Activated T-cell treated with anti-CD3 and anti-CD28 coated beads, Interleukin-2, amount 50 U/mL, for 72 hours (primary cell): ENCODE results near the gene CRABP1. TPM values are rescaled to one million over a fixed set of nuclear protein-coding genes. Genes with fewer than 3 reads are reported as not detected.

ENCODE experiments used
- ATAC-seq, 2 donors: fragments of 150-1000 bp; cut with Tn5 transposase; replicated peaks in 1 of 2; 2 replicates each; pipeline ENCODE4 v1.10.0; 2021; ENCODE audit warnings: moderate library complexity in 2 of 2, mild to moderate bottlenecking in 1 of 2
- DNase-seq, 2 donors: peaks; one replicate each; pipeline ENCODE4 v3.0.0; 2021 to 2022; ENCODE audit warnings: mixed read lengths in 1 of 2
- H3K27ac Mint-ChIP-seq: one replicate; pipeline ENCODE4 v1.8.0; 2022; ENCODE audit warnings: mild to moderate bottlenecking, moderate library complexity, mixed read lengths
- H3K27me3 Mint-ChIP-seq: one replicate; pipeline ENCODE4 v1.8.0; 2022; ENCODE audit warnings: low read depth, mixed read lengths
- H3K36me3 Mint-ChIP-seq, 2 donors: one replicate each; pipeline ENCODE4 v1.8.0; 2022; ENCODE audit warnings: mixed read lengths in 2 of 2, mild to moderate bottlenecking in 1 of 2; ENCODE audit not compliant: insufficient read depth in 2 of 2
- H3K4me1 Mint-ChIP-seq: one replicate; pipeline ENCODE4 v1.8.0; 2022; ENCODE audit warnings: low read depth, mixed read lengths
- H3K4me3 Mint-ChIP-seq, 2 donors: one replicate each; pipeline ENCODE4 v1.8.0; 2022; ENCODE audit warnings: mild to moderate bottlenecking in 2 of 2, mixed read lengths in 2 of 2, moderate library complexity in 2 of 2
- H3K9me3 Mint-ChIP-seq, 2 donors: one replicate each; pipeline ENCODE4 v1.8.0; 2022; ENCODE audit warnings: mixed read lengths in 2 of 2
- total RNA-seq, 2 donors: library from RNA; stranded (reverse); gene quantifications; one replicate each; pipeline ENCODE4 v1.2.3, GENCODE V29; 2022

Gene CRABP1
- total RNA-seq, 2 donors from 2014 or later: 0.65 TPM; not detected in 1

DNA sequence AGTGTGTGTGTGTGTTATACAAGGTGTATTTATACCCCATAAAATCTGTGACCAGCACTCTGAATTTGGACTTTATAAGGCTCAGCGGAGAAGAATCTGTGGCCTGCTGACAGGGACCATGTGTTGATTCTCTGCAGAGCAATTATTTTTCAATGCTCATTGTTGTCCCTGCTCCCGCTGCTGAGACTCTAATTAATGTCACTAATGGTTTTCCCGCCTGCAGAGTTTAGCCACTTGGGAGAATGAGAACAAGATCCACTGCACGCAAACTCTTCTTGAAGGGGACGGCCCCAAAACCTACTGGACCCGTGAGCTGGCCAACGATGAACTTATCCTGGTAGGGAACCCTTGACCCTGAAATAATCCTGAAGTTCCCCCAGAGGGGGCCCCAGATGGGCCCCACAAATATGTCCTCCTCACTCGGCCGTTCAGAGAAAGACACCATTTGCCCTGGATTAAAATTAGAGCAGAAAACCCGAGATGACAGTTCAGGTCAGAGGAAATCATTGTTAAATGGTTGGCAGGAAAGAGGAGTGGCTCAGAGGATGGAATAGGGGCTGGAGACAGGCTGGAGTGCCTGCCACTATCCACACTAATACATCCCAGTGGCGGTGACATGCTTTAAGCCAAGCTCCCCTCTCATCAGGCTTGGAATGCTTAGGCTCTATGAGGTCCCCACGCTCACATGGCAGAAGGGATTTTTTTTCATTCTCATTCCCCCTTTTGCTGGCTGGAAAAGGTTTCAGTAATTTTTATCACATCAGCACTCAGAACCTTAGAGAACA is 3.3 kb downstream of the CRABP1 start:
- Mint-ChIP-seq H3K9me3 (no peaks in the 10 kb centered on the region), H3K4me3 (no peak overlapping the region), H3K4me1 (no peaks in the 10 kb centered on the region), H3K27me3 (peaks cover 33% of the 10 kb centered on the region), H3K36me3 (no peaks in the 10 kb centered on the region), H3K27ac (no peak overlapping the region)
- ATAC-seq: no peak
- DNase-seq: no peak

GRCh38 chr15:78345396-78346125 is 5.4 kb downstream of the CRABP1 start:
- no peak for ATAC-seq

GRCh38 chr15:78347586-78348543 is 7.7 kb downstream of the CRABP1 start:
- Mint-ChIP-seq H3K27ac (no peak overlapping the region), H3K4me3 (no peak overlapping the region), H3K4me1 (peaks cover 11% of the 10 kb centered on the region), H3K27me3 (peaks cover 6% of the 10 kb centered on the region), H3K36me3 (no peaks in the 10 kb centered on the region), H3K9me3 (no peaks in the 10 kb centered on the region)
- no peak for ATAC-seq
- no peak for DNase-seq

More at GRCh38 chr15:78345396-78346125, 5.4 kb downstream of the CRABP1 start:
- H3K27ac Mint-ChIP-seq: no peak overlapping the region
- no peaks in the 10 kb centered on the region for H3K4me1 Mint-ChIP-seq
- peaks cover 17% of the 10 kb centered on the region for H3K27me3 Mint-ChIP-seq
- H3K4me3 Mint-ChIP-seq: no peak overlapping the region
- no peak for DNase-seq
- no peaks in the 10 kb centered on the region for H3K36me3 Mint-ChIP-seq
- no peaks in the 10 kb centered on the region for H3K9me3 Mint-ChIP-seq

DNA sequence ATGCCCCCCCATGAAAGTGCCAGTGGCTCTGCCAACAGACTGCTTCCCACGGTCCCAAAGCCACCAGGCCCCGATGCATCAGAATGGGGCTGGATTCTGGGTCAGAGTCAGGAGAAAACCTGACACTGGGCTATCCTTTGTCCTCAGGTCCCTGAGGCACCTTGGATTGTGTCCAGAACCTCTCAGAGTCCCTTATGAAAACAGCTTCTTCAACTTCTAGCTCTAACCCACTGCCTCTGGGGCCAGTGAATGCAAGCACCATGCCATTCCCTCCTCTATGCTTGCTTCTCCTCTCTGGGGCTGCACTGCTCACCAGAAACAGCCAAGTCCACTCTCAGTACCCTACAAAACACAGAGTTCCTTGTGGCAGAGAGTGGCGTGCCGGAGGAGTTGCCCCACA is 9.9 kb downstream of the CRABP1 start:
- H3K4me1 Mint-ChIP-seq: peaks cover 11% of the 10 kb centered on the region
- ATAC-seq: no peak
- H3K27me3 Mint-ChIP-seq: peaks cover 12% of the 10 kb centered on the region

DNA sequence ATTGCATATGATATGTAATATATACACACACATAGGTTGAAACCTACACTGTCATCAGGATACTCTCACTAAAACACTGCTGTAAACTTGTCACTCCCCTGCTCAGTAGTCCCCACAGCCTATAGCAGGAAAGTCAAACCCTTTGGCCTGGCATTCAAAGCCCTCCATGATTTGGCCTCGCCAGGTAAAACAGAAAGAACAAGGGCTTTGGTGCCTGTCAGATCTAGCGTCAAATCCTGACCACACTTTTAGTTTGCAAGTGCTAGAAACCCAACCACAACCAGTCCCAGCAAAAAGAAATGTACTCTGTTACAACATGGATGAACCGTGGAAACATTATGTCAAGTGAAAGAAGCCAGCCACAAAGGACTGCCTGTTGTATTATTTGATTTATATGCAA is 11.4 kb downstream of the CRABP1 start:
- Mint-ChIP-seq H3K9me3 (no peaks in the 10 kb centered on the region), H3K36me3 (no peaks in the 10 kb centered on the region), H3K27me3 (peaks cover 14% of the 10 kb centered on the region), H3K27ac (no peak overlapping the region), H3K4me3 (no peak overlapping the region), H3K4me1 (peaks cover 11% of the 10 kb centered on the region)
- DNase-seq (peak; percentile 11 to 15), ATAC-seq (peak; percentile 71 to 78)

More for the DNA sequence above, 9.9 kb downstream of the CRABP1 start:
- no peak overlapping the region for H3K4me3 Mint-ChIP-seq
- no peaks in the 10 kb centered on the region for H3K9me3 Mint-ChIP-seq
- H3K27ac Mint-ChIP-seq: no peak overlapping the region
- no peaks in the 10 kb centered on the region for H3K36me3 Mint-ChIP-seq
- DNase-seq: no peak

DNA sequence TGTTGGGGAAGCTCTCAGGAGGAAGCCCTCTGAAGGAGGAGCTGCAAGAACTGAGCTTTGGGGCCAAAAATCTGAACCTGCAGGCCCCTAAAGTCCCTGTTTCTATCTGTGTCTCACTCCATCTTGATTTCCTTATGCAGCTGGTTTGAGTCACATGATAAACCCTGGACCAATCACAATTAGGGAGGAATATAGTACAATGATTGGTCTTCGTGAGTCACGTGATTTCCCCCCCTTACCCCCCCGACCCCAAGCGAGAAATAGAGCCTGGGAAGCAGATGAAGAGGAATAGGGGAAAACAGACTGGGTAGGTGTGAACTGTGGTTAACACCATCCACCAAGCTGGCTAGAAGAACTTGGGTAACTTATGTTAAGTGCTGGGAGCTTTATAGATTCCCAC is 12.9 kb downstream of the CRABP1 start:
- H3K9me3 Mint-ChIP-seq: no peaks in the 10 kb centered on the region
- no peaks in the 10 kb centered on the region for H3K36me3 Mint-ChIP-seq
- DNase-seq (no peak), ATAC-seq (no peak)
- no peak overlapping the region for H3K4me3 Mint-ChIP-seq
- H3K27me3 Mint-ChIP-seq: peaks cover 13% of the 10 kb centered on the region
- H3K4me1 Mint-ChIP-seq: peaks cover 11% of the 10 kb centered on the region
- no peak overlapping the region for H3K27ac Mint-ChIP-seq

DNA sequence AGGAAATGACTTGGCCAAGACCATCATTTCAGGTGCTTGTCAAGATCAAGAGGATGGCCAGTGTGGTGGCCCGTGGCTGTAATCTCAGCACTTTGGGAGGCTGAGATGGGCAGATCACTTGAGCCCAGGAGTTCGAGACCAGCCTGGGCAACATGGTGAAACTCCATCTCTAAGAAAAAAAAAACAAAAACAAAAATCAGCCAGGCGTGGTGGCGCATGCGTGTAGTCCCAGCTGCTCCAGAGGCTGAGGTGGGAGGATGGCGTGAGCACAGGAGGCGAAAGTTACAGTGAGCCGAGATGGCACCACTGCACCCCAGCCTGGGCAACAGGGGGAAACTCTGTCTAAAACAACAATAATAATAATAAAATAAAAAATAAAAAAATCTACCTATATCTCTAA is 15.0 kb downstream of the CRABP1 start:
- ATAC-seq: no peak
- DNase-seq: no peak
- H3K36me3 Mint-ChIP-seq: no peaks in the 10 kb centered on the region
- H3K27ac Mint-ChIP-seq: no peak overlapping the region
- no peaks in the 10 kb centered on the region for H3K9me3 Mint-ChIP-seq
- peaks cover 11% of the 10 kb centered on the region for H3K4me1 Mint-ChIP-seq
- peaks cover 9% of the 10 kb centered on the region for H3K27me3 Mint-ChIP-seq
- no peak overlapping the region for H3K4me3 Mint-ChIP-seq

- Mint-ChIP-seq H3K36me3 (no peaks in the 10 kb centered on the region), H3K27ac (no peak overlapping the region), H3K4me1 (no peaks in the 10 kb centered on the region), H3K27me3 (peaks cover 9% of the 10 kb centered on the region), H3K4me3 (no peak overlapping the region), H3K9me3 (no peaks in the 10 kb centered on the region)
- ATAC-seq (no peak), DNase-seq (no peak)
These were observed 18.1 kb downstream of the CRABP1 start for GRCh38 chr15:78358102-78358870.

GRCh38 chr15:78359041-78359808 is 19.1 kb downstream of the CRABP1 start:
- H3K27me3 Mint-ChIP-seq: peaks cover 9% of the 10 kb centered on the region
- DNase-seq: no peak
- no peak for ATAC-seq
- no peak overlapping the region for H3K27ac Mint-ChIP-seq
- no peaks in the 10 kb centered on the region for H3K9me3 Mint-ChIP-seq
- no peak overlapping the region for H3K4me3 Mint-ChIP-seq
- H3K36me3 Mint-ChIP-seq: no peaks in the 10 kb centered on the region
- no peaks in the 10 kb centered on the region for H3K4me1 Mint-ChIP-seq

DNA sequence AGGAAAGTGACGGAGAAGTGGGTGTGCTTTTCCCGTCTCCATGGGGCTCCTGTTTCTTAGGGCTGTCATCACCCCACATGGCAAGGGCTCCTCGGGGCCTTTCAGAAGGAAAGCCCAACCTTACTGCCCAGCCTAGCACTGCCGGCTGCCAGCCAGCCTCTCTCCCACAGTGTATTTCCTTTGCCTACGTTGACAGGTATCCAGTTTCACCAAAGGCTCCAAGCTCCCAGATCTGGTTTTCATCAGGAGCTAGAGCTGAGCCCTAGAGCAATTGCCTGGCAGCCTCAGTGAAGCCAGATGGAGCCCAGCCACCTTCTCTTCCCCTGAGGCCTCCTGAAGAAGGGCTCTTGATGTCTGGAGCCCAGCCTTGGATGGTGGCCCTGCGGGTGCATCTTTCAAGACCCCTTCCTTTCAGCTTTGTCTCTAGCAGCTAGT is 20.2 kb downstream of the CRABP1 start:
- Mint-ChIP-seq H3K4me3 (no peak overlapping the region), H3K36me3 (no peaks in the 10 kb centered on the region), H3K9me3 (no peaks in the 10 kb centered on the region), H3K4me1 (no peaks in the 10 kb centered on the region), H3K27ac (no peak overlapping the region), H3K27me3 (peaks cover 6% of the 10 kb centered on the region)
- no peak for ATAC-seq
- DNase-seq: no peak

DNA sequence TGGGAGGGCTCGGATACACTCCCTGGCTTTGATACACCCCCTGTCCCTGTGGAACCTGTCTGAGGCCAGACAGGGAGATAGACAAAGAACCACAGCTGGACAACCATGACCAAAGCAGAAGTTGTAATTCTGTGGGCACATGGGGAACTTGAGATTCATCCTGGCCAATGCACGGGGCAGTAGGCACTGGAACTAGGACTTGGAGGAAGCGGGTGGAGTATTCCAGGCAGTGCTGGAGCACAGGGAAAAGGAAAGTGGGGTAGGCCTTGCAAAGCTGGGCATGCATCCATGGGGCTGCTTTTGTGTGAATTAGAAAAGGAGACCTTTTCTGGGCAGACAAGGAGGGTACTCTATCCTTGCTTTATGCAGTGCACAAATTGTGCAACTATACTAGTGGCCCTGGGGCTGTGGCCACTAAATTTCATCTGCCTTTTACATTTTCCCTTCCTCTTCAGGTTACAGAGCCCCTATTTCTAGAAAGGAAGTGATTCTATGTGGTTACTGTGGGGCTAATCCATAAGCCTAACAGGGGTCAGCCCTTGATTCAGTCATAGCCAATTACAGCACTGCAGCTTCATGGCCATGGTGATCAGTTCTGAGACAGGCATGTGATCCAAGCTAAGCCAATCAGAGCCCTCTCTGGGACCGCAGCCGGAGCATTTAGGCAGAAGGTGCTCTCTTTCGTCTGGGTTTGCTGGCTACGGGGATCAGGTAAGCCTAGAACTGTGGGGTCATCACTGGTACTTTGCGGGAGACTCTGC is 21.0 kb downstream of the CRABP1 start:
- Mint-ChIP-seq H3K9me3 (no peaks in the 10 kb centered on the region), H3K4me3 (no peak overlapping the region), H3K36me3 (no peaks in the 10 kb centered on the region), H3K27me3 (peaks cover 14% of the 10 kb centered on the region), H3K4me1 (peaks cover under 1% of the 10 kb centered on the region), H3K27ac (no peak overlapping the region)
- ATAC-seq (no peak), DNase-seq (no peak)
